HUES6 (cell line): ENCODE measurements around the gene U2SURP.

ENCODE experiments used
- H3K27ac ChIP-seq: 2 replicates; pipeline ENCODE4 v1.7.0; 2013; ENCODE audit warnings: low read depth, mild to moderate bottlenecking, low read length, inconsistent platforms
- H3K27me3 ChIP-seq: 2 replicates; pipeline ENCODE4 v1.6.1; 2013; ENCODE audit warnings: low read length; ENCODE audit not compliant: control insufficient read depth, insufficient read depth
- H3K36me3 ChIP-seq: 2 replicates; pipeline ENCODE4 v1.6.1; 2013; ENCODE audit warnings: low read length; ENCODE audit not compliant: control insufficient read depth, insufficient read depth
- H3K4me1 ChIP-seq: 2 replicates; pipeline ENCODE4 v1.6.1; 2013; ENCODE audit warnings: low read length; ENCODE audit not compliant: control insufficient read depth, insufficient read depth
- H3K4me3 ChIP-seq: 2 replicates; pipeline ENCODE4 v1.5.1; 2013; ENCODE audit warnings: low read depth, low read length
- H3K9ac ChIP-seq: one replicate; pipeline ENCODE4 v1.6.1; 2013; ENCODE audit warnings: mild to moderate bottlenecking, low read length
- H3K9me3 ChIP-seq: 2 replicates; pipeline ENCODE4 v1.6.1; 2013; ENCODE audit warnings: low read depth, low read length; ENCODE audit not compliant: control insufficient read depth, insufficient read depth

Gene U2SURP

DNA sequence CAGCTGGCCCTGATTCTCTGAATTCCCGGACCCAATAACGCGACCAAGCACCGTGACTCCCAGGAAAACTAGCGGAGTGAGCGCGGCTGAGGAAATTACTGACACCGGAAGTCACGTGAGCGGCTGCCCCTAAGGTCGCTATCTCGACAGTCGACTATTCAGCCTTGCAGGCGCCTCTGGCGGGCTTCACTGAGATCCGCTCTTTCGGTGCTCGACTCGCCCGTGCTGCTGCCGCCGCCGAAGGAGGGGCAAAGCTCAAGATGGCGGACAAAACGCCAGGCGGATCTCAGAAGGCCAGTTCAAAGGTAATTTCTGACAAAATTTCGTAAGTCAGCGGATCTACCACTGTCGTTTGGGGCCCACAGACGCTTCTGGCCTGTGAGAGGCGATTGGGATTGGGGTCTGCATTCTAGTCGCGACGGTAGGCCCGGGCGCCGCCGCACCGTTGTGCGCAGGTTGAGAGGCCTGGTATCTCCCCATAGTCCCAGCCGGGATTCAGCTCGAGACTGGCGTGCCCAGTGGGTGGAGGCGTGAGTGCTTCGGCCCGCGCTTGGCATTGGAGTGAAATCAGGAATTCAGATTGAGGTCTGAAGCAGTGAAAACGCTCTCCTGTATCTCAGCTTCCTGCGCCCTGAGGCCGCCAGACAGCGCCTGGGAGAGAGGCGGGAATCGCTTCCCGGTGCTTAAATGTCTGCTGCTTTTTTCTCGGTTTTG, at the start of gene U2SURP:
Gene U2SURP, plus strand, starts transcription at position 202 of the 714 bp plus-strand sequence. Its CDS starts 59 bp downstream, at position 261.
- Histone ChIP-seq H3K27me3 (no peaks in the 10 kb centered on the region), H3K9me3 (no peaks in the 10 kb centered on the region), H3K27ac (peak within 1 kb of the TSS; percentile 83), H3K4me1 (peaks cover 9% of the 10 kb centered on the region), H3K4me3 (peak within 1 kb of the TSS; percentile 77), H3K9ac (peak within 1 kb of the TSS; percentile 95), H3K36me3 (no peaks in the 10 kb centered on the region)

DNA sequence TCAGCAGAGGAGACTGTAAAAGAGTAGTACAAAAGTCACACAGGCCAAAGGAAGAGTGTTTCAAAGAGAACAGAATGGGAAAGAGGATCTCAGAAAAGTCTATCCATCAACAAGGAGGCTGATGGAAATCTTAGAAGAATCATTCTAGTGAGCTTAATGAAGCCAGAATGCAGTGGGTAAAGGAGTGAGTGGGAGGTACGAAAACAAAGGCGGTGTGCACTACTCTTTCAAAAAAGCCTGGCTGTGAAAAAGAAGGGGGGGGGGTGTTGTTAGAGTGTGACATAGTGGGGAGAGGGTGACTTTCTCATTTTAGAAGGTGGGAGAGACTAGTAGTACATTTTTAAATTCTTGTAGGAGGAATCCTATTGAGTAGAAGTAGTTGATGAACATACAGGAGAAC, 49.6 kb upstream of the U2SURP start:
- H3K9ac ChIP-seq = no peak overlapping the region
- no peaks in the 10 kb centered on the region for H3K36me3 ChIP-seq

GRCh38 chr3:142952272-142953193, 48.8 kb upstream of the U2SURP start:
- no peaks in the 10 kb centered on the region for H3K9me3 ChIP-seq
- H3K9ac ChIP-seq = no peak overlapping the region
- H3K4me3 ChIP-seq = no peak overlapping the region
- H3K27me3 ChIP-seq = no peaks in the 10 kb centered on the region
- no peak overlapping the region for H3K27ac ChIP-seq
- H3K36me3 ChIP-seq = no peaks in the 10 kb centered on the region
- H3K4me1 ChIP-seq = peaks cover 17% of the 10 kb centered on the region

More for the DNA sequence above, 49.6 kb upstream of the U2SURP start:
- Histone ChIP-seq H3K27me3 (no peaks in the 10 kb centered on the region; the same call in 1 of the 2 replicates), H3K27ac (no peak overlapping the region), H3K4me1 (peaks cover 22% of the 10 kb centered on the region), H3K4me3 (no peak overlapping the region), H3K9me3 (no peaks in the 10 kb centered on the region)

- no peak overlapping the region for H3K27ac ChIP-seq
- no peak overlapping the region for H3K4me3 ChIP-seq
- H3K4me1 ChIP-seq = peaks cover 17% of the 10 kb centered on the region
- H3K27me3 ChIP-seq = no peaks in the 10 kb centered on the region
- H3K36me3 ChIP-seq = no peaks in the 10 kb centered on the region
- no peak overlapping the region for H3K9ac ChIP-seq
- H3K9me3 ChIP-seq = no peaks in the 10 kb centered on the region
Measured at GRCh38 chr3:142953443-142953842, 47.9 kb upstream of the U2SURP start.

DNA sequence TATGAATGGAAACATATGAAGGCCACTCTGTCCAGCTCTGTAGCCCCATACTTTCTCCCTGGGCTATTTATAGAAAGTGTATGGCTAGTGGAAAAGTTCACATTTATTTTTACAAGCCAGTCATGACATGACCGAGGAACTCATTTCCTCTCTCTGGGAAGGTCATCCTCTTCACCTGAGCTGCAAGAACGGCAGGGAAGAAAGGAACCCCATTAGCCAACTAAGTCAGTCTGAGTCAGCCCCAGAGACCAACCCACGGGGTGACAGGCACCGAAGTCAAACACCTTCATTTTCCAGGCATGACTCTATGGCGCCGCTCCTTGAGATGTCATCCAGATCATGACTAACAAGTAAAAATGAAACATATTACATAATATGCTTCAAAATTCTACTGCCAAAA, 42.7 kb upstream of the U2SURP start:
- no peak overlapping the region for H3K9ac ChIP-seq
- no peak overlapping the region for H3K4me3 ChIP-seq
- no peaks in the 10 kb centered on the region for H3K36me3 ChIP-seq
- H3K27ac ChIP-seq = no peak overlapping the region
- no peaks in the 10 kb centered on the region for H3K9me3 ChIP-seq
- peaks cover 18% of the 10 kb centered on the region for H3K27me3 ChIP-seq
- peaks cover 7% of the 10 kb centered on the region; the same call in 1 of the 2 replicates for H3K4me1 ChIP-seq

DNA sequence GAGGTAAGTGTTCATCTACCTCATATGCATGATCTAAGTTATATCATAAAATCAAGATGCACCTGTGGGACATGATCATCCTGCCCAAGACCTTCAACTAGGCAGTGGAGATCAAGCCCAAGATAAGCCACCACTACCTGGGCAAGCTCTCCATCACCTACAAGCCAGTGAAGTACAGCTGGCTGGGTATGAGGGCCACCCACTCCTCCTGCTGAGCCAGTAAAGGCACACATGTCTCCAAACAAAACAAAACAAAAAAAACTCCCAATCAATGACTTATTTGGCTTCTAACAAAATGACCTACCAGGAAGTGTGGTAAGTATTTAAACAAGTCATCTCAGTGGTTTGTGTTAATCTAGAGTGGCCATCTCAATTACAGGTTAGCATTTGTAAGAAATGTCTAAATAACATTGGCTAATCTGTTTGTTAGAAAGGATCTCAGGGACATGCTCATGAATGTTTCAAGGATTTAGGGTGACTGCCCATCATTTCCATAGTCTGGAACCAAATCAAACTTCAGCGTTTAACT, 41.0 kb upstream of the U2SURP start:
- Histone ChIP-seq H3K36me3 (no peaks in the 10 kb centered on the region), H3K4me3 (no peak overlapping the region), H3K9me3 (no peaks in the 10 kb centered on the region), H3K4me1 (peaks cover 7% of the 10 kb centered on the region; the same call in 1 of the 2 replicates), H3K27ac (no peak overlapping the region), H3K27me3 (peaks cover 33% of the 10 kb centered on the region), H3K9ac (no peak overlapping the region)

GRCh38 chr3:142961539-142961938, 39.8 kb upstream of the U2SURP start:
- no peak overlapping the region for H3K27ac ChIP-seq
- H3K9me3 ChIP-seq = no peaks in the 10 kb centered on the region
- peaks cover 7% of the 10 kb centered on the region; the same call in 1 of the 2 replicates for H3K4me1 ChIP-seq
- H3K9ac ChIP-seq = no peak overlapping the region
- peaks cover 39% of the 10 kb centered on the region for H3K27me3 ChIP-seq
- H3K36me3 ChIP-seq = no peaks in the 10 kb centered on the region
- no peak overlapping the region for H3K4me3 ChIP-seq

- Histone ChIP-seq H3K4me1 (peaks cover 7% of the 10 kb centered on the region; the same call in 1 of the 2 replicates), H3K9me3 (no peaks in the 10 kb centered on the region), H3K27me3 (peaks cover 39% of the 10 kb centered on the region), H3K4me3 (no peak overlapping the region), H3K27ac (no peak overlapping the region), H3K9ac (no peak overlapping the region), H3K36me3 (no peaks in the 10 kb centered on the region)
Measured at GRCh38 chr3:142962175-142962519, 39.2 kb upstream of the U2SURP start.

DNA sequence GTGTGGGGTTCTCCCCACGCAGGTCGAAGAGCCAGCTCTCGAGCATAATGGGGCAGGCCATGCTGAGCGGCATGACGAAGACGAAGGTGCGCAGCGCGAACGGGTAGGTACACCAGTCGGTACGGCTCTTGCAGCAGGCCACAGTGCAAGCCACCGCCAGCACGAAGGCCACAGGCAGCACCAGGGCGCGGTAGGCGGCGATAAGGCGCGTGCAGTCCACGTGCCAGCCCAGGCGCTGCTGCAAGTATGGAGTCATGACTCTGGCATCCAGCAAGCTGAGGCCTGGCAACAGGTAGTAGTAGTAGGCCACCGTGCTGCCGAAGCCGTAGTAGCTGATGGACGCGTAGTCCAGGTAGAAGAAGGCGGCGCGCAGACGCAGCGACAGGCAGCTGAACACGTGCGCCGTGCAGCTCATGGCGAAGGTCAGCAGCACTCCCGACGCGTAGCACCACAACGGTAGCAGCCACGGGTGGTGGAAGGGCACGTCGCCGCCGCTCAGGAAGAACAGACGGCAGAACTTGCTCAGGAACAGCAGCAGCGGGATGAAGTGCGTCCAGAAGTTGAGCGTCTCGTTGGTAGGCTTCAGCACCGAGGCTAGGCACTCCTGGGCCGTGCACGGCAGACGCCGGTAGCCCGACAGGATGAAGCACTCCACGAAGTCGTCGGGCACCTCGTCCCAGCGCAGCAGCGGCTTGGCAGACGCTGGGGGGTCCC, 38.7 kb upstream of the U2SURP start:
- no peaks in the 10 kb centered on the region for H3K9me3 ChIP-seq
- no peaks in the 10 kb centered on the region for H3K36me3 ChIP-seq
- peaks cover 39% of the 10 kb centered on the region for H3K27me3 ChIP-seq
- H3K27ac ChIP-seq = no peak overlapping the region
- H3K9ac ChIP-seq = peak overlapping the region; percentile 21
- H3K4me1 ChIP-seq = peaks cover 7% of the 10 kb centered on the region; the same call in 1 of the 2 replicates
- peak overlapping the region; percentile 91 for H3K4me3 ChIP-seq

GRCh38 chr3:142963234-142963515, 38.2 kb upstream of the U2SURP start:
- H3K4me3 ChIP-seq = peak overlapping the region; percentile 91
- H3K4me1 ChIP-seq = peaks cover 7% of the 10 kb centered on the region; the same call in 1 of the 2 replicates
- peak overlapping the region; percentile 21 for H3K9ac ChIP-seq
- H3K36me3 ChIP-seq = no peaks in the 10 kb centered on the region
- no peaks in the 10 kb centered on the region for H3K9me3 ChIP-seq
- peaks cover 39% of the 10 kb centered on the region for H3K27me3 ChIP-seq
- H3K27ac ChIP-seq = no peak overlapping the region
